AG04450 (cell line): Measurements from ENCODE around the gene CEACAM19. TPM values are rescaled to one million over a fixed set of nuclear protein-coding genes. Genes with fewer than 3 reads are reported as not detected.

ENCODE experiments used
- CTCF ChIA-PET: fragments of 300-600, 350-600 bp; formaldehyde crosslinking; extraction: SDS; loops from one replicate; lab custom pipeline; 2022; ENCODE audit warnings: antibody characterized with exemption, inconsistent platforms; lab: Charles Lee
- POLR2A ChIA-PET: fragments of 350-600 bp; formaldehyde crosslinking; extraction: SDS; loops from one replicate; lab custom pipeline; 2021; ENCODE audit warnings: antibody characterized with exemption, inconsistent platforms; lab: Yijun Ruan, JAX
- DNase-seq: peaks from one replicate; pipeline ENCODE4 v3.0.0-alpha.2; 2011; ENCODE audit warnings: low read depth, low spot score
- H3K27ac ChIP-seq: one replicate; pipeline ENCODE4 v1.5.1; 2012; ENCODE audit warnings: low read depth, low read length, control low read depth
- H3K27me3 ChIP-seq: one replicate; pipeline ENCODE4 v1.6.0; 2012; ENCODE audit warnings: low read length; ENCODE audit not compliant: control insufficient read depth, insufficient read depth
- H3K4me3 ChIP-seq: 2 replicates; pipeline ENCODE4 v1.5.1; 2011; ENCODE audit warnings: mild to moderate bottlenecking, low read depth, low read length, control low read depth
- H3K9me3 ChIP-seq: 2 replicates; pipeline ENCODE4 v1.5.1; 2012; ENCODE audit warnings: low read length; ENCODE audit not compliant: control insufficient read depth, insufficient read depth
- polyA plus RNA-seq: library from polyadenylated mRNA; depleted of rRNA; stranded (reverse); fragments of >200 nt; gene quantifications from 2 replicates; pipeline ENCODE4 v1.2.3, GENCODE V29; 2011
- TF ChIP-seq, protein P1 (sequence below): IDR thresholded peaks from 2 replicates; pipeline ENCODE4 v1.5.1; 2011; ENCODE audit warnings: low read depth, low read length, control low read depth, inconsistent platforms

Gene CEACAM19
- polyA plus RNA-seq, 1 experiment: 11.3 TPM

DNA sequence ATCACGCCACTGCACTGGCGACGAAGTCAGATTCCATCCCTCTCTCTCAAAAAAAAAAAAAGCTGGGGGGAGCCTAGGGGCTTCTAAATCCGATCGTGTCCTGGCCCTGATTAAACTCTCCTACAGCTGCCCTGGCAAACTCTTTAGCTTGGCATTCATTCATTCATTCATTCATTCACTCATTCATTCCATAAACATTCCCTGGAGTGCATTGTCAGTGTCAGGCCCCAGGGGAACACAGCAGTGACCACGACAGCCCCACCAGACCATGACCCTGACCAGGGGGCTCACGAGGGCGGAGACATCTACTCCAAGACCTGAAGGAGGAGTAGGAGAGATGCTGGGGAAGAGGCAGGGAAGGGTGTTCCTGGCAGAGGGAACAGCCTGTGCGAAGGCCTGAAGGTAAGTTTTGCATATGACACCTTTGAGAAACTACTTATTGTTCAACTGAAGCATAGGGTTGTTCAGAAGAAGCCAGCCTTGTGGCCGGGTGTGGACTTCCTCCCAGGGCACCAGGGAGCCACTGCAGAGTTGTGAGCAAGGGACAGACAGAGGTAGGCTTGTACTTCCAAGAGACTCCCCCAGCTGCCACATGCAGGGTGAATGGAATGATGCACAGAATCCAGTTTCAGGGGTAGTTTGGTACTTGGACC lies 52.1 kb downstream of the CEACAM19 start:
- Histone ChIP-seq H3K27me3 (no peaks in the 10 kb centered on the region), H3K27ac (no peak overlapping the region), H3K4me3 (no peak overlapping the region), H3K9me3 (no peaks in the 10 kb centered on the region; the same call in 1 of the 2 replicates)
- POLR2A ChIA-PET: interaction anchor here (1.1 kb wide), 2 partner anchors 47 to 49 kb away, joined by 4 to 9 read pairs; no protein-coding TSS in a partner anchor
- CTCF ChIA-PET: interaction anchor here (0.6 to 8.1 kb wide), 41 partner anchors 8 to 243 kb away, joined by 3 to 294 read pairs (median 7); partner anchors contain the start of genes BCAM, BCL3 and NECTIN2
- TF ChIP-seq, protein P1, sequence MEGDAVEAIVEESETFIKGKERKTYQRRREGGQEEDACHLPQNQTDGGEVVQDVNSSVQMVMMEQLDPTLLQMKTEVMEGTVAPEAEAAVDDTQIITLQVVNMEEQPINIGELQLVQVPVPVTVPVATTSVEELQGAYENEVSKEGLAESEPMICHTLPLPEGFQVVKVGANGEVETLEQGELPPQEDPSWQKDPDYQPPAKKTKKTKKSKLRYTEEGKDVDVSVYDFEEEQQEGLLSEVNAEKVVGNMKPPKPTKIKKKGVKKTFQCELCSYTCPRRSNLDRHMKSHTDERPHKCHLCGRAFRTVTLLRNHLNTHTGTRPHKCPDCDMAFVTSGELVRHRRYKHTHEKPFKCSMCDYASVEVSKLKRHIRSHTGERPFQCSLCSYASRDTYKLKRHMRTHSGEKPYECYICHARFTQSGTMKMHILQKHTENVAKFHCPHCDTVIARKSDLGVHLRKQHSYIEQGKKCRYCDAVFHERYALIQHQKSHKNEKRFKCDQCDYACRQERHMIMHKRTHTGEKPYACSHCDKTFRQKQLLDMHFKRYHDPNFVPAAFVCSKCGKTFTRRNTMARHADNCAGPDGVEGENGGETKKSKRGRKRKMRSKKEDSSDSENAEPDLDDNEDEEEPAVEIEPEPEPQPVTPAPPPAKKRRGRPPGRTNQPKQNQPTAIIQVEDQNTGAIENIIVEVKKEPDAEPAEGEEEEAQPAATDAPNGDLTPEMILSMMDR: no peak
- no peak for DNase-seq

DNA sequence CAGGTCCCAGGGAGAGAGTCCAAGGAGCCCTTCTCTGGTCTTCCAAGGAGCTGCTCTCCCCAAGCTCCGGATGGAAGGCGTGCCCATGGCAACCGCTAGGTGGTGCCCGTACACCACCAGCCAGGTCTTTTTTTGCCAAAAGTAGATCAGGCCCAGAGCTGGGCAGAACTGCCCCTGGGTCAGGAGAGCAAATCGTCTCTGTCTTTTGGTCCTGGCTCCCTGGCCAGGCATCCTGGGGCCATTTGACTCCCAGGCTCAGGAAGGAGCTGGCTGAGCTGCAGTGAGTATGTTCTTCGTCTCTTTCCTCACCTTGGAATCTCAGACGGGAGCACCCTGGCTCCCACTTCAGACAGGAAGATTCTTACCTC lies 52.7 kb downstream of the CEACAM19 start:
- no peak overlapping the region for H3K4me3 ChIP-seq
- DNase-seq: peak; percentile 53
- H3K9me3 ChIP-seq: no peaks in the 10 kb centered on the region; the same call in 1 of the 2 replicates
- no peaks in the 10 kb centered on the region for H3K27me3 ChIP-seq
- POLR2A ChIA-PET: interaction anchor here (1.1 to 1.5 kb wide), 3 partner anchors 19 to 48 kb away, joined by 4 to 9 read pairs (median 8); no protein-coding TSS in a partner anchor
- CTCF ChIA-PET: interaction anchor here (0.6 to 8.1 kb wide), 50 partner anchors 9 to 242 kb away, joined by 3 to 294 read pairs (median 6); partner anchors contain the start of genes BCAM, BCL3 and NECTIN2
- H3K27ac ChIP-seq: no peak overlapping the region
- TF ChIP-seq, protein P1: peak; percentile 97

DNA sequence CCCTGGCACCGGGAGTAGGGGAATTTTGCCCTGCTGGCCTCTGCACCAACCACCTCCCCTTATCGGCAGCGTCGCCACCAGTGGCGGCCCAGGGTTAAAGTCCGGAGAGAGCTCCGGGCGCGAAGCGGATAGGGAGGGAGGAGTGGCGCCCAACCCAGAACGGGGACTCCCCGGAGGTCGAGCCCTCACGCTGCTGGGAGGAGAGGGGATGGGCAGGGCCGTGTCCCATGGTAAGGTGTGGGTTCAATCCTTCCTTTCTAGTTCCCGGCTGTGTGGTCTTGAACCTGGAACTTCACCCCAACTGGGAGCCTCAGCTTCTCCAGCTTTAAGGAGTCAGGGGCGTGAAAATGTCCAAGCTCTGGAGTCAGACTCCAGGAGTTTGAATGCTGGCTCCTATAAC lies 54.0 kb downstream of the CEACAM19 start:
- Histone ChIP-seq H3K4me3 (no peak overlapping the region), H3K27me3 (no peaks in the 10 kb centered on the region), H3K27ac (no peak overlapping the region), H3K9me3 (no peaks in the 10 kb centered on the region; the same call in 1 of the 2 replicates)
- CTCF ChIA-PET: interaction anchor here (1.5 to 8.1 kb wide), 9 partner anchors 13 to 121 kb away, joined by 3 to 294 read pairs (median 20); partner anchors contain the start of genes BCAM, BCL3 and NECTIN2
- POLR2A ChIA-PET: interaction anchor here (1.5 kb wide), 1 partner anchor 17 kb away, joined by 8 read pairs; no protein-coding TSS in a partner anchor
- DNase-seq: no peak
- TF ChIP-seq, protein P1: no peak

DNA sequence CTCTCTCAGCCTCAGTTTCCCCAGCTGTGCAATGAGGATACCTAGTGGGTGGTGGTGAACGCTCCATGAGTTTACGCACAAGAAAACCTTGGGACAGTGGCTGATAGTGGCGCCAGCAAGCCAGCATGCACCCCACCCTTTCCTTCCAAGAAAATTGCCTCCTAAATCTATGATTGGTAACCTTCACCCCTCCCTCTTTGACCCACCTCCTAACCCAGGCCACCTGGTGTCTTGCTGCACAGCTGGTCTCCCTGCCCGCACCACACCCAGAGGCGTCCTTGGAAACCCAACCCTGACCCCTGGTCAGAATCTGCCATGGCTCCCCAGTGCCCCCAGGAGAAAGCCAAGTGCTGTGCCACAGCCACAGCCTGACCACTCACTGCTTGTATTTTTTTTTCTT lies 54.4 kb downstream of the CEACAM19 start:
- no peak overlapping the region for H3K4me3 ChIP-seq
- no peak for DNase-seq
- CTCF ChIA-PET: interaction anchor here (2.4 to 8.1 kb wide), 4 partner anchors 28 to 83 kb away, joined by 12 to 294 read pairs (median 34); partner anchors contain the start of gene BCAM
- POLR2A ChIA-PET: no interaction called here
- TF ChIP-seq, protein P1: no peak
- H3K27ac ChIP-seq: no peak overlapping the region
- H3K9me3 ChIP-seq: no peaks in the 10 kb centered on the region; the same call in 1 of the 2 replicates
- no peaks in the 10 kb centered on the region for H3K27me3 ChIP-seq

DNA sequence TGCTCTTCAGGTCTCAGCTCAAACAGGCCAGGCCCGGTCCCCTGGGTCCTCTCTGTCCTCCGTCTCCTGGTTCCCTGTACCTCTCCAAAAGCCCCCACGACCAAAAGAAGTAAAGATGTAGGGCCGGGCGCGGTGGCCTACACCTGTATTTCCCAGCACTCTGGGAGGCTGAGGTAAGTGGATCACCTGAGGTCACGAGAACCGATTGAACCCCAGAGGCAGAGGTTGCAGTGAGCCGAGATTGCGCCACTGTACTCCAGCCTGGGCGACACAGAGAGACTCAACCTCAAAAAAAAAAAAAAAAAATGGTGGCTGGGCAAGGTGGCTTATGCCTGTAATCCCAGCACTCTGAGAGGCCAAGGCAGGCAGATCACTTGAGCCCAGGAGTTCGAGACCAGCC lies 55.2 kb downstream of the CEACAM19 start:
- no peak overlapping the region for H3K4me3 ChIP-seq
- no peak for DNase-seq
- CTCF ChIA-PET: interaction anchor here (0.9 to 8.1 kb wide), 3 partner anchors 23 to 57 kb away, joined by 5 to 294 read pairs (median 47); no protein-coding TSS in a partner anchor
- H3K27ac ChIP-seq: no peak overlapping the region
- TF ChIP-seq, protein P1: no peak
- H3K9me3 ChIP-seq: no peaks in the 10 kb centered on the region; the same call in 1 of the 2 replicates
- POLR2A ChIA-PET: no interaction called here
- H3K27me3 ChIP-seq: no peaks in the 10 kb centered on the region
